B cell (primary cell): Measurements from ENCODE around the gene ARFIP2. TPM values are rescaled to one million over a fixed set of nuclear protein-coding genes. Genes with fewer than 3 reads are reported as not detected.

ENCODE experiments used
- ATAC-seq: fragments of 200-7000 bp; cut with Tn5 transposase; one replicate; pipeline ENCODE4 v1.10.0; 2021; ENCODE audit warnings: low read depth, mild to moderate bottlenecking, moderate number of reproducible peaks, moderate library complexity
- CTCF ChIA-PET: fragments of 350-600 bp; sonication (Branson Sonifier 250); formaldehyde crosslinking; loops from one replicate; lab custom pipeline; 2021; ENCODE audit warnings: antibody characterized with exemption, inconsistent platforms; lab: Charles Lee
- POLR2A ChIA-PET: fragments of 350-600 bp; sonication (Branson Sonifier 250); formaldehyde crosslinking; loops from one replicate; lab custom pipeline; 2021; ENCODE audit warnings: antibody characterized with exemption; lab: Charles Lee
- DNase-seq: peaks from one replicate; pipeline ENCODE4 v3.0.0; 2013
- H2AFZ ChIP-seq: 2 replicates; pipeline ENCODE4 v1.6.1; 2012; ENCODE audit warnings: mild to moderate bottlenecking, low read depth, low read length; ENCODE audit not compliant: insufficient read depth, poor library complexity, severe bottlenecking
- H3K27ac ChIP-seq, 2 donors: 1 replicate in 1 of 2; 2 replicates in 1 of 2; pipeline ENCODE4 v1.5.1; 2012 to 2013; ENCODE audit warnings: low read length in 2 of 2, mild to moderate bottlenecking in 2 of 2, moderate library complexity in 1 of 2
- H3K27me3 ChIP-seq, 4 experiments: fragments of 200-600 bp in 1 of 4; sonication (generic) in 1 of 4; replicated peaks in 1 of 4; 1 replicate in 2 of 4; 2 replicates in 2 of 4; pipeline versions ENCODE4 v1.6.1 to v1.7.0; 2013 to 2016; ENCODE audit warnings: low read length in 3 of 4, mild to moderate bottlenecking in 2 of 4, mixed read lengths in 1 of 4, moderate library complexity in 1 of 4; ENCODE audit not compliant: insufficient read depth in 4 of 4, control insufficient read depth in 3 of 4; ENCODE audit errors: control extremely low read depth in 1 of 4
- H3K36me3 ChIP-seq, 2 experiments: replicated peaks in 1 of 2; 1 replicate in 1 of 2; 2 replicates in 1 of 2; pipeline versions ENCODE4 v1.6.1 to v1.7.1; 2013; ENCODE audit warnings: low read length in 1 of 2; ENCODE audit not compliant: insufficient read depth in 2 of 2, control insufficient read depth in 1 of 2; ENCODE audit errors: control extremely low read depth in 1 of 2, extremely low read depth in 1 of 2
- H3K4me1 ChIP-seq, 2 donors: fragments of 200-600 bp in 1 of 2; sonication (generic) in 1 of 2; 1 replicate in 1 of 2; 2 replicates in 1 of 2; pipeline versions ENCODE4 v1.5.1 to v1.6.1; 2013 to 2017; ENCODE audit warnings: low read length in 2 of 2; ENCODE audit not compliant: control insufficient read depth in 2 of 2, insufficient read depth in 2 of 2
- H3K4me2 ChIP-seq: replicated peaks from 2 replicates; pipeline ENCODE3; 2012; ENCODE audit warnings: mild to moderate bottlenecking, low read depth, low read length; ENCODE audit not compliant: poor library complexity, severe bottlenecking
- H3K4me3 ChIP-seq, 5 experiments: fragments of 200-600 bp in 1 of 5; sonication (generic) in 1 of 5; 1 replicate in 3 of 5; 2 replicates in 2 of 5; pipeline versions ENCODE4 v1.5.1 to v1.7.0; 2011 to 2016; ENCODE audit warnings: low read length in 4 of 5, mild to moderate bottlenecking in 4 of 5, low read depth in 2 of 5, control low read depth in 1 of 5, moderate library complexity in 1 of 5; ENCODE audit not compliant: insufficient read depth in 1 of 5; ENCODE audit errors: control extremely low read depth in 1 of 5, extremely low read depth in 1 of 5
- H3K79me2 ChIP-seq: fragments of 200-600 bp; sonication (generic); one replicate; pipeline ENCODE4 v1.6.0; 2016; ENCODE audit warnings: low read length; ENCODE audit not compliant: control insufficient read depth, insufficient read depth
- H3K9ac ChIP-seq: fragments of 200-600 bp; sonication (generic); 2 replicates; pipeline ENCODE4 v1.6.1; 2017; ENCODE audit warnings: mild to moderate bottlenecking, low read length, moderate library complexity
- H3K9me3 ChIP-seq, 3 donors: one replicate each; pipeline versions ENCODE4 v1.6.1 to v1.7.1; 2013; ENCODE audit warnings: low read length in 2 of 3; ENCODE audit not compliant: control insufficient read depth in 2 of 3, insufficient read depth in 1 of 3; ENCODE audit errors: control extremely low read depth in 1 of 3
- H4K20me1 ChIP-seq: 2 replicates; pipeline ENCODE4 v1.6.0; 2012; ENCODE audit warnings: mild to moderate bottlenecking, low read length; ENCODE audit not compliant: insufficient read depth, control insufficient read depth, poor library complexity, severe bottlenecking
- H3K27ac Mint-ChIP-seq: one replicate; pipeline ENCODE4 v1.8.0; 2021; ENCODE audit warnings: mixed read lengths
- H3K27me3 Mint-ChIP-seq: one replicate; pipeline ENCODE4 v1.8.0; 2021; ENCODE audit warnings: mixed read lengths
- H3K4me1 Mint-ChIP-seq: one replicate; pipeline ENCODE4 v1.8.0; 2021; ENCODE audit warnings: mixed read lengths
- H3K4me3 Mint-ChIP-seq: one replicate; pipeline ENCODE4 v1.8.0; 2021; ENCODE audit warnings: mixed read lengths
- H3K9me3 Mint-ChIP-seq: one replicate; pipeline ENCODE4 v1.8.0; 2022; ENCODE audit warnings: mixed read lengths; ENCODE audit not compliant: insufficient read depth
- CTCF ChIP-seq: fragments of 200-600 bp; IDR thresholded peaks from one replicate; pipeline ENCODE4 v1.8.0; 2022; ENCODE audit warnings: antibody characterized with exemption, mild to moderate bottlenecking
- EZH2 ChIP-seq: IDR thresholded peaks from 2 replicates; pipeline ENCODE4 v1.6.1; 2012; ENCODE audit warnings: borderline replicate concordance, low read depth, mild to moderate bottlenecking, moderate library complexity, low read length; ENCODE audit not compliant: insufficient read depth, poor library complexity, severe bottlenecking
- WGBS: methylation state at CpG from one replicate; pipeline ENCODE4 v1.1.5; 2013; ENCODE audit warnings: missing lambda C conversion rate; ENCODE audit not compliant: insufficient coverage; 5-methylcytosine and 5-hydroxymethylcytosine counted together
- intact Hi-C: fragments of 100-400 bp; cut with micrococcal nuclease; formaldehyde crosslinking; loops from one replicate; pipeline ENCODE4 v1.10.0; 2022
- polyA plus RNA-seq: library from polyadenylated mRNA; depleted of rRNA; stranded (reverse); fragments of >200 nt; gene quantifications from 2 replicates; pipeline ENCODE4 v1.2.3, GENCODE V29; 2012
- total RNA-seq, 2 donors: library from RNA; stranded (reverse); fragments of 120-200 nt in 1 of 2; gene quantifications; 1 replicate in 1 of 2; 2 replicates in 1 of 2; pipeline versions ENCODE4 v1.2.3 to v1.2.4, GENCODE V29; 2013 to 2022

The ARFIP2 gene
- total and polyA plus RNA-seq, 2 donors (not counting 1 experiment from before 2014, with no cell fraction given) = 47.5 to 54.5 TPM

GRCh38 chr11:6468712-6469495 is 12.2 kb downstream of the ARFIP2 start:
- H3K27ac ChIP-seq = no peak overlapping the region
- peaks cover 0 to 3% of the 10 kb centered on the region in 2 experiments for H3K36me3 ChIP-seq
- POLR2A ChIA-PET = no interaction called here
- no peaks in the 10 kb centered on the region for H3K79me2 ChIP-seq
- WGBS = 41% methylated on average over 4 of the region's 6 CpGs
- TF ChIP-seq CTCF (no peak), EZH2 (no peak)
- H3K9ac ChIP-seq = no peak overlapping the region
- ATAC-seq = no peak
- Mint-ChIP-seq H3K27me3 (no peaks in the 10 kb centered on the region), H3K4me3 (no peak overlapping the region), H3K27ac (no peak overlapping the region), H3K9me3 (no peaks in the 10 kb centered on the region), H3K4me1 (peaks cover 14% of the 10 kb centered on the region)
- H3K4me1 ChIP-seq = peaks cover 8 to 12% of the 10 kb centered on the region in 2 donors
- peaks cover 0 to 5% (median 0%) of the 10 kb centered on the region in 4 experiments for H3K27me3 ChIP-seq
- CTCF ChIA-PET = interaction anchor here (1.4 to 1.7 kb wide), 3 partner anchors 21 to 90 kb away, joined by 3 to 5 read pairs (median 4); no protein-coding TSS in a partner anchor
- H2AFZ ChIP-seq = no peak overlapping the region
- no peak overlapping the region for H3K4me2 ChIP-seq
- intact Hi-C loops = no loop called here
- no peak overlapping the region for H3K4me3 ChIP-seq
- no peaks in the 10 kb centered on the region for H3K9me3 ChIP-seq
- no peak for DNase-seq
- no peaks in the 10 kb centered on the region for H4K20me1 ChIP-seq

GRCh38 chr11:6459099-6459450 is 22.1 kb downstream of the ARFIP2 start:
- H3K27me3 ChIP-seq = no peaks in the 10 kb centered on the region
- ChIA-PET CTCF (interaction anchor here (1.0 to 1.5 kb wide), 2 partner anchors 15 to 81 kb away, joined by 3 to 6 read pairs; no protein-coding TSS in a partner anchor), POLR2A (no interaction called here)
- H3K79me2 ChIP-seq = no peaks in the 10 kb centered on the region
- TF ChIP-seq EZH2 (no peak), CTCF (no peak)
- H2AFZ ChIP-seq = no peak overlapping the region
- no CpG with 5 or more reads among the region's 1 CpG for WGBS
- H4K20me1 ChIP-seq = no peaks in the 10 kb centered on the region
- H3K27ac ChIP-seq = no peak overlapping the region
- no peaks in the 10 kb centered on the region for H3K9me3 ChIP-seq
- H3K27me3 Mint-ChIP-seq = no peaks in the 10 kb centered on the region
- H3K4me3 ChIP-seq = no peak overlapping the region
- no peak overlapping the region for H3K9ac ChIP-seq
- ATAC-seq (no peak), DNase-seq (no peak)
- peaks cover 0 to 14% of the 10 kb centered on the region in 2 experiments for H3K36me3 ChIP-seq
- H3K4me3 Mint-ChIP-seq = no peak overlapping the region
- no peak overlapping the region for H3K4me2 ChIP-seq
- H3K4me1 Mint-ChIP-seq = no peaks in the 10 kb centered on the region
- no peaks in the 10 kb centered on the region for H3K9me3 Mint-ChIP-seq
- no peaks in the 10 kb centered on the region for H3K4me1 ChIP-seq
- intact Hi-C loops = no loop called here
- H3K27ac Mint-ChIP-seq = no peak overlapping the region
